HG03571 (cell line): ENCODE data around the gene CFD.

Source experiments
- ATAC-seq: cut with Tn5 transposase; IDR thresholded peaks from one replicate; pipeline ENCODE4 v1.9.1; 2021; ENCODE audit not compliant: unreplicated experiment

The CFD gene

GRCh38 chr19:903266-903797 is 43.9 kb downstream of the CFD start:
- no peak for ATAC-seq

GRCh38 chr19:904545-904944 is 45.1 kb downstream of the CFD start:
- no peak for ATAC-seq

GRCh38 chr19:906480-906879 is 47.0 kb downstream of the CFD start:
- no peak for ATAC-seq

- no peak for ATAC-seq
Measured at GRCh38 chr19:907183-907853, 47.9 kb downstream of the CFD start.

GRCh38 chr19:911197-912033 is 52.0 kb downstream of the CFD start:
- no peak for ATAC-seq

GRCh38 chr19:912181-913079 is 53.0 kb downstream of the CFD start:
- ATAC-seq: no peak
